HepG2 (cell line): Measurements from ENCODE around the gene ATP2C2. TPM values are rescaled to one million over a fixed set of nuclear protein-coding genes. Genes with fewer than 3 reads are reported as not detected.
A peak's percentile ranks its signal among the peaks of the same experiment; 100 is the strongest.

Source experiments
- AKAP8 ChIP-seq: sonication (generic); formaldehyde crosslinking; IDR thresholded peaks from 2 replicates; pipeline ENCODE4 v1.5.1; 2020; ENCODE audit warnings: mild to moderate bottlenecking, missing genetic modification reagents
- CCDC6 ChIP-seq: sonication (generic); formaldehyde crosslinking; IDR thresholded peaks from 2 replicates; pipeline ENCODE4 v1.8.1; 2022; ENCODE audit warnings: mild to moderate bottlenecking, missing genetic modification reagents, moderate library complexity
- ELF1 ChIP-seq: sonication (generic); formaldehyde crosslinking; IDR thresholded peaks from 2 replicates; pipeline ENCODE4 v1.4.0; 2020; ENCODE audit warnings: missing genetic modification reagents
- FOXA1 ChIP-seq, 2 experiments: fragments of 450-650 bp in 1 of 2; sonication (generic) in 1 of 2; formaldehyde crosslinking in 1 of 2; IDR thresholded peaks; 2 replicates each; pipeline versions ENCODE4 v1.4.0 to v1.6.1; 2016 to 2020; ENCODE audit warnings: missing genetic modification reagents in 1 of 2
- HNRNPL ChIP-seq: fragments of 200-400 bp; formaldehyde crosslinking; IDR thresholded peaks from 2 replicates; pipeline ENCODE4 v1.6.1; 2017; ENCODE audit warnings: mild to moderate bottlenecking, low read depth, low read length
- HOXA7 ChIP-seq: sonication (generic); formaldehyde crosslinking; IDR thresholded peaks from 2 replicates; pipeline ENCODE4 v1.8.1; 2022; ENCODE audit warnings: mild to moderate bottlenecking, missing genetic modification reagents, moderate library complexity
- ISX ChIP-seq: sonication (generic); formaldehyde crosslinking; conservative IDR thresholded peaks from 2 replicates; pipeline ENCODE4 v1.5.0; 2020; ENCODE audit warnings: missing genetic modification reagents
- PHF20 ChIP-seq: sonication (generic); formaldehyde crosslinking; IDR thresholded peaks from 2 replicates; pipeline ENCODE4 v1.5.0; 2020; ENCODE audit warnings: mild to moderate bottlenecking, missing genetic modification reagents
- PHF5A ChIP-seq: IDR thresholded peaks from one replicate; pipeline ENCODE4 v1.6.1; 2018; ENCODE audit warnings: low read depth, missing genetic modification reagents; ENCODE audit not compliant: unreplicated experiment
- REPIN1 ChIP-seq: sonication (generic); formaldehyde crosslinking; IDR thresholded peaks from 2 replicates; pipeline ENCODE4 v1.8.0; 2022; ENCODE audit warnings: missing genetic modification reagents, low read depth, mild to moderate bottlenecking, borderline replicate concordance
- SRSF1 ChIP-seq: fragments of 200-400 bp; formaldehyde crosslinking; optimal IDR thresholded peaks from 2 replicates; pipeline ENCODE3; 2017; ENCODE audit warnings: mild to moderate bottlenecking, low read depth, low read length, moderate library complexity
- USF2 ChIP-seq, 2 experiments: sonication (generic) in 1 of 2; formaldehyde crosslinking in 1 of 2; IDR thresholded peaks; 2 replicates each; pipeline versions ENCODE4 v1.5.1 to v1.6.1; 2011 to 2020; ENCODE audit warnings: borderline replicate concordance in 1 of 2, low read depth in 1 of 2, low read length in 1 of 2, mild to moderate bottlenecking in 1 of 2, missing genetic modification reagents in 1 of 2, moderate library complexity in 1 of 2
- ZNF205 ChIP-seq: IDR thresholded peaks from 2 replicates; pipeline ENCODE4 v1.6.1; 2018; ENCODE audit warnings: missing biosample characterization, missing genetic modification reagents
- ZNF24 ChIP-seq: fragments of 450-650 bp; IDR thresholded peaks from 2 replicates; pipeline ENCODE4 v1.6.1; 2017; ENCODE audit warnings: antibody characterized with exemption, mild to moderate bottlenecking
- ZNF414 ChIP-seq: sonication (generic); formaldehyde crosslinking; IDR thresholded peaks from 2 replicates; pipeline ENCODE4 v1.5.0; 2020; ENCODE audit warnings: missing genetic modification reagents
- ZNF550 ChIP-seq: sonication (generic); formaldehyde crosslinking; IDR thresholded peaks from 2 replicates; pipeline ENCODE4 v1.4.0; 2020; ENCODE audit warnings: mild to moderate bottlenecking, missing genetic modification reagents, borderline replicate concordance
- polyA plus RNA-seq, 8 experiments: library from polyadenylated mRNA; depleted of rRNA in 3 of 8; stranded (reverse) in 7 of 8; unstranded in 1 of 8; fragments of >200 nt; fragmentation: Illumina TruSeq in 4 of 8; extraction: Trizol in 4 of 8; gene quantifications; 2 replicates each; pipeline versions ENCODE4 v1.2.1 to v1.2.3, GENCODE V29; 2011 to 2016; ENCODE audit warnings: low read depth in 4 of 8, missing spikeins in 1 of 8, mixed read lengths in 1 of 8; ENCODE audit not compliant: insufficient read depth in 1 of 8
- total RNA-seq, 5 experiments: library from RNA; depleted of rRNA; stranded (reverse); fragments of >200 nt; fragmentation: Illumina TruSeq; extraction: Trizol; gene quantifications; 2 replicates each; pipeline ENCODE4 v1.2.3, GENCODE V29; 2016; ENCODE audit warnings: low read depth in 1 of 5
- TF ChIP-seq, protein P1 (sequence below): sonication (generic); formaldehyde crosslinking; IDR thresholded peaks from 2 replicates; pipeline ENCODE4 v1.4.0; 2020; ENCODE audit warnings: missing genetic modification reagents, low read depth, mild to moderate bottlenecking, borderline replicate concordance
- TF ChIP-seq, protein P2 (sequence below): sonication (generic); formaldehyde crosslinking; IDR thresholded peaks from 2 replicates; pipeline ENCODE4 v1.9.0; 2021; ENCODE audit warnings: missing genetic modification reagents, borderline replicate concordance
- TF ChIP-seq, protein P3 (sequence below): IDR thresholded peaks from 2 replicates; pipeline ENCODE4 v1.6.1; 2016; ENCODE audit warnings: missing compliant biosample characterization, missing genetic modification reagents, borderline replicate concordance

The ATP2C2 gene
- total and polyA plus RNA-seq, 2 of the 13 experiments (the other 11 are each of a cell fraction or from before 2014, with no cell fraction given), result 0.07 TPM; not detected in 1

DNA sequence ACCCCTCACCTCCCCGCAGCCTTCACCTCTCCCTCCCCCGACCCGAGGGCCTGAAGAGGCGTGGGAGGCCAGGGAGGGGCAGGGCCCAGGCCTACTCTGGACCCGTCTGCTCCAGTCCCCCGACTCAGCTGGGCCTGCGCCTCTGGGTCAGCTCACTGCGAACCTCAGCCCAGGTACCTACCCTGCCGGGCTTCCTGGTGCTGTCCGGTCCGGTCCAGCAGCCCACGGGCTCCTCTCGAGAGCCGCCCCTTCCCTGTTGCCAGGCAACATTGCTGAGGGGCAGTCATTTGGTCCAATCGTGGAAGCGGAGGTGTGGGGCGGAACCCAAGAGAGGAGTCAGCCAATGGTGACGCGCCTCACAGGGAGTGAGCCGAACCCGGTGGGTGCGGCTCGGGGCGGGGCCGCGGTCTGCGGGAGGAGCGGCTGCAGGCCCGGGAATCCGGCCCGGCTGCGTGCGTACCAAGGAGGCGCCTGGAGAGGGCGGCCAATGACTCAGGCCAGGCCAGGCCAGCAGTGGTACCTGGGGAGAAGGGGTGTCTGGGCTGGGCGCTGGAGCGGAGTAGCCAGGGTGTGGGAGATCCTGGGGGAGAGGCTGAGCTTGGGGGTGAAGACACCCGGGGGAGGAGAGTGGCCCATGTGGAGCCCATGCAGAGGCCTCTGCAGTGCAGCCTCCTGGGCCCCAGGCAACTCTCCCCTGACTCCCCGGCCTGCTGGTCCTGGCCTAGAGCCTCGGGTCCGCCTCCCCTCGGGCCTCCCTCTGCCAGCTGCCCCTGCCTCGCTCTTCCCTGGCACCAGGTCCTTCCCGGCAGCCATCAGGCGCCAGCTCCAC, 136.3 kb downstream of the ATP2C2 start, which contains the start of gene MEAK7 (continued):
- TF ChIP-seq, protein P1, sequence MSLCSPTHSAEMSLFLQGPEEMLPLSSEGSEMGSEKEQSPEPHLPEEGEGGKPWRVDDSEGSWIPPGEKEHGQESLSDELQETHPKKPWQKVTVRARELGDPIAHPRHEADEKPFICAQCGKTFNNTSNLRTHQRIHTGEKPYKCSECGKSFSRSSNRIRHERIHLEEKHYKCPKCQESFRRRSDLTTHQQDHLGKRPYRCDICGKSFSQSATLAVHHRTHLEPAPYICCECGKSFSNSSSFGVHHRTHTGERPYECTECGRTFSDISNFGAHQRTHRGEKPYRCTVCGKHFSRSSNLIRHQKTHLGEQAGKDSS (CRISPR knock-in tag), result 0 out of 2 replicates have a peak, but pooled peaks have one; percentile 23
- TF ChIP-seq REPIN1 (CRISPR knock-in tag) (peak; percentile 59; the same call in 1 of the 2 replicates), AKAP8 (CRISPR knock-in tag) (no peak), PHF20 (peak; percentile 19; the same call in 1 of the 2 replicates), CCDC6 (CRISPR knock-in tag) (no peak), ZNF550 (CRISPR knock-in tag) (no peak), HOXA7 (no peak), PHF5A (CRISPR knock-in tag) (no peak), SRSF1 (peak; percentile 85), ELF1 (CRISPR knock-in tag) (peak; percentile 65), ZNF414 (peak; percentile 71), ZNF24 (no peak), HNRNPL (peak; percentile 79), FOXA1 (IDR thresholded peaks at IDR 0.05) (no peak), FOXA1 (CRISPR knock-in tag; IDR thresholded peaks at IDR 0.05) (no peak), ZNF205 (no peak), USF2 (IDR thresholded peaks at IDR 0.05; ENCODE audit: low read depth, low read length) (no peak), USF2 (CRISPR knock-in tag; IDR thresholded peaks at IDR 0.05; ENCODE audit: borderline replicate concordance) (no peak), ISX (no peak)
- TF ChIP-seq, protein P2, sequence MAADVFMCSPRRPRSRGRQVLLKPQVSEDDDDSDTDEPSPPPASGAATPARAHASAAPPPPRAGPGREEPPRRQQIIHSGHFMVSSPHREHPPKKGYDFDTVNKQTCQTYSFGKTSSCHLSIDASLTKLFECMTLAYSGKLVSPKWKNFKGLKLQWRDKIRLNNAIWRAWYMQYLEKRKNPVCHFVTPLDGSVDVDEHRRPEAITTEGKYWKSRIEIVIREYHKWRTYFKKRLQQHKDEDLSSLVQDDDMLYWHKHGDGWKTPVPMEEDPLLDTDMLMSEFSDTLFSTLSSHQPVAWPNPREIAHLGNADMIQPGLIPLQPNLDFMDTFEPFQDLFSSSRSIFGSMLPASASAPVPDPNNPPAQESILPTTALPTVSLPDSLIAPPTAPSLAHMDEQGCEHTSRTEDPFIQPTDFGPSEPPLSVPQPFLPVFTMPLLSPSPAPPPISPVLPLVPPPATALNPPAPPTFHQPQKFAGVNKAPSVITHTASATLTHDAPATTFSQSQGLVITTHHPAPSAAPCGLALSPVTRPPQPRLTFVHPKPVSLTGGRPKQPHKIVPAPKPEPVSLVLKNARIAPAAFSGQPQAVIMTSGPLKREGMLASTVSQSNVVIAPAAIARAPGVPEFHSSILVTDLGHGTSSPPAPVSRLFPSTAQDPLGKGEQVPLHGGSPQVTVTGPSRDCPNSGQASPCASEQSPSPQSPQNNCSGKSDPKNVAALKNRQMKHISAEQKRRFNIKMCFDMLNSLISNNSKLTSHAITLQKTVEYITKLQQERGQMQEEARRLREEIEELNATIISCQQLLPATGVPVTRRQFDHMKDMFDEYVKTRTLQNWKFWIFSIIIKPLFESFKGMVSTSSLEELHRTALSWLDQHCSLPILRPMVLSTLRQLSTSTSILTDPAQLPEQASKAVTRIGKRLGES (CRISPR knock-in tag), result no peak
- TF ChIP-seq, protein P3, sequence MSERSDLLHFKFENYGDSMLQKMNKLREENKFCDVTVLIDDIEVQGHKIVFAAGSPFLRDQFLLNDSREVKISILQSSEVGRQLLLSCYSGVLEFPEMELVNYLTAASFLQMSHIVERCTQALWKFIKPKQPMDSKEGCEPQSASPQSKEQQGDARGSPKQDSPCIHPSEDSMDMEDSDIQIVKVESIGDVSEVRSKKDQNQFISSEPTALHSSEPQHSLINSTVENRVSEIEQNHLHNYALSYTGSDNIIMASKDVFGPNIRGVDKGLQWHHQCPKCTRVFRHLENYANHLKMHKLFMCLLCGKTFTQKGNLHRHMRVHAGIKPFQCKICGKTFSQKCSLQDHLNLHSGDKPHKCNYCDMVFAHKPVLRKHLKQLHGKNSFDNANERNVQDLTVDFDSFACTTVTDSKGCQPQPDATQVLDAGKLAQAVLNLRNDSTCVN (CRISPR knock-in tag), result peak; percentile 21; the same call in 1 of the 2 replicates
